Kidney (tissue), 14 donors: ENCODE measurements around the gene ZC3H7A. TPM values are rescaled to one million over a fixed set of nuclear protein-coding genes. Genes with fewer than 3 reads are reported as not detected.
A peak's percentile ranks its signal among the peaks of the same experiment; 100 is the strongest.

Experiments used
- DNase-seq, 5 donors: peaks; one replicate each; pipeline ENCODE4 v3.0.0-alpha.2; 2013 to 2020
- FAIRE-seq: peaks from 2 replicates; lab custom pipeline; 2012; peaks lifted over from hg19 to GRCh38; lab: Jason Lieb, UNC
- H3K27ac ChIP-seq, 2 donors: one replicate each; pipeline ENCODE4 v1.7.0; 2013; ENCODE audit warnings: low read depth in 2 of 2, low read length in 2 of 2, inconsistent platforms in 1 of 2
- H3K27me3 ChIP-seq: one replicate; pipeline ENCODE4 v1.7.1; 2013; ENCODE audit warnings: low read length, inconsistent platforms; ENCODE audit not compliant: control insufficient read depth, insufficient read depth
- H3K36me3 ChIP-seq, 3 donors: one replicate each; pipeline versions ENCODE4 v1.7.0 to v1.7.1; 2013; ENCODE audit warnings: low read length in 3 of 3, control low read depth in 1 of 3, inconsistent platforms in 1 of 3; ENCODE audit not compliant: insufficient read depth in 3 of 3, control insufficient read depth in 2 of 3
- H3K4me1 ChIP-seq, 3 donors: one replicate each; pipeline versions ENCODE4 v1.7.0 to v1.7.1; 2013; ENCODE audit warnings: low read length in 3 of 3, inconsistent platforms in 1 of 3, low read depth in 1 of 3; ENCODE audit not compliant: control insufficient read depth in 2 of 3, insufficient read depth in 2 of 3
- H3K4me3 ChIP-seq, 3 donors: one replicate each; pipeline versions ENCODE4 v1.7.0 to v1.8.1; 2013; ENCODE audit warnings: low read length in 3 of 3, control low read depth in 1 of 3, inconsistent platforms in 1 of 3
- H3K9ac ChIP-seq, 3 donors: one replicate each; pipeline versions ENCODE4 v1.7.0 to v1.7.1; 2013; ENCODE audit warnings: low read length in 3 of 3, control low read depth in 1 of 3, inconsistent platforms in 1 of 3
- H3K9me3 ChIP-seq, 3 donors: one replicate each; pipeline versions ENCODE4 v1.7.0 to v1.7.1; 2013; ENCODE audit warnings: low read length in 3 of 3, control low read depth in 1 of 3, inconsistent platforms in 1 of 3; ENCODE audit not compliant: control insufficient read depth in 2 of 3, insufficient read depth in 1 of 3
- CTCF ChIP-seq: IDR thresholded peaks from 3 replicates; pipeline ENCODE4 v1.5.1; 2012; ENCODE audit warnings: mild to moderate bottlenecking, moderate library complexity, borderline replicate concordance; ENCODE audit not compliant: insufficient read depth; ENCODE audit errors: extremely low read depth
- intact Hi-C: fragments of 100-400 bp; cut with DNase I; formaldehyde crosslinking; loops from one replicate; pipeline ENCODE4 v1.11.1; 2022
- polyA plus RNA-seq: library from polyadenylated mRNA; stranded (reverse); fragments of 350-450 nt; fragmentation: Illumina TruSeq; extraction: RNeasy Lipid Tissue Mini Kit (QIAGEN cat#74804); gene quantifications from one replicate; pipeline ENCODE4 v1.2.3, GENCODE V29; 2014; ENCODE audit warnings: low read depth, low replicate concordance; ENCODE audit not compliant: insufficient read depth
- total RNA-seq: library from RNA; stranded (reverse); fragmentation: NEBNext Ultra II Directional; extraction: Animal tissue kit (Norgen Biotek cat#: 25700); gene quantifications from one replicate; pipeline ENCODE4 v1.2.1, GENCODE V29; 2021
- donor health status: control.
- donor health status: control.
- donor health status: control.
- donor health status: control.
- donor health status: control.
- donor health status: DM: yes; HTN: yes; CAD: no.
- donor health status: Normal renal cell carcinoma (clear cell type).

ZC3H7A gene
- total and polyA plus RNA-seq, 2 donors from 2014 or later, result 23.8 to 59.5 TPM

DNA sequence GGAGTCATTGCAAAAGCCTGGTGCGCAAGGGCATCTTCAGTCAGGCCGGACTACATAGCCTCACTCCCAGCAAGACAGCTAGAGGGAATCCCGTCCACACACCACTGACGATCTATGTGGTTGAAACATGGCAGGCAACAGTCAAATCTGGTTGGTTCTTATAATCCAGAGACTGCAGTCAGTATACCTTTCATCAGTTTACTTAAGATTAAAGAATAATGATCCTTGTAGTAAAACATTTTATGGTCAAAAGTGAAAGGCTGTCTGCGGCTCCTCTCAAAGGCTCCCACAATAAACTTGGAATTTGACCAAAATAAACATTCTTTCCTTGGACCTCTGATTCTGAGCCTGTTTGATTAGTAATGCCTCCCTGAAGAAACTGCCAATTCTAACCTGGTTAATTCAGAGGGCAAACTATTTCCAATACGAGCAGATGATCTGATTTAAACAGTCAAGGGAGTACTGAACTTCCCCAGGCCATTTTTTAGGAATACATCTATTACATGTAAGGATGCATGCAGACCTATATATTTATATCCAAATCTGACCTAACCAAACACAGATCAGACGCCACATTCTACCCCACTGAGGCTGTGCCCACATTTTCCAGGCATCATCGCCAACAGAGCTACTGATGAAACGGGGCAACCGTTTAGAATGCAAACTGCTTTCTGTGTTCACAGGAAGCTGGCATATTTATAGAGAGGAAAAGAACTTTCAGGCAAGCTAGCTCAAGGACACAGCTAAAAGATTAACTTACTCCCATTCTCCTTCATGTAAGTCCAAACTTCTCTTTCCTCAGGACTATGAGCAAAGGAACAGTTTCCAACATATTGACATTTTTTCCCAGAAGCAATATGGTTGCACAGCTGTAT, 39.1 kb downstream of the ZC3H7A start:
- no peak for FAIRE-seq
- Histone ChIP-seq H3K27me3 (no peaks in the 10 kb centered on the region), H3K36me3 (peaks cover 22 to 37% (median 24%) of the 10 kb centered on the region in 3 donors), H3K27ac (peak overlapping the region; percentile 68 to 78), H3K9me3 (no peaks in the 10 kb centered on the region), H3K9ac (peak overlapping the region in 1 of 3 donors; percentile 35), H3K4me3 (peak overlapping the region in 2 of 3 donors; percentile 8 to 18), H3K4me1 (peaks cover 3 to 23% (median 16%) of the 10 kb centered on the region in 3 donors)
- TF ChIP-seq CTCF, result no peak
- DNase-seq, result no peak
- intact Hi-C loops, result no loop called here

- no peak overlapping the region for H3K9ac ChIP-seq
- intact Hi-C loops, result no loop called here
- FAIRE-seq (no peak), DNase-seq (no peak)
- peaks cover 3 to 23% (median 16%) of the 10 kb centered on the region in 3 donors for H3K4me1 ChIP-seq
- TF ChIP-seq CTCF, result no peak
- no peak overlapping the region for H3K27ac ChIP-seq
- peaks cover 19 to 30% (median 25%) of the 10 kb centered on the region in 3 donors for H3K36me3 ChIP-seq
- H3K4me3 ChIP-seq, result no peak overlapping the region
- no peaks in the 10 kb centered on the region for H3K9me3 ChIP-seq
- H3K27me3 ChIP-seq, result no peaks in the 10 kb centered on the region
Observed at GRCh38 chr16:11756248-11756647, 40.8 kb downstream of the ZC3H7A start.

GRCh38 chr16:11755022-11755760, 41.9 kb downstream of the ZC3H7A start:
- Histone ChIP-seq H3K27me3 (no peaks in the 10 kb centered on the region), H3K27ac (no peak overlapping the region), H3K4me3 (no peak overlapping the region), H3K36me3 (peaks cover 21 to 31% (median 23%) of the 10 kb centered on the region in 3 donors), H3K4me1 (peaks cover 3 to 23% (median 14%) of the 10 kb centered on the region in 3 donors), H3K9me3 (no peaks in the 10 kb centered on the region), H3K9ac (no peak overlapping the region)
- TF ChIP-seq CTCF, result no peak
- intact Hi-C loops, result no loop called here
- FAIRE-seq, result no peak
- DNase-seq, result peak in 1 of 5 donors; percentile 43
